Activated effector memory CD4-positive, alpha-beta T cell treated with Interleukin-2 at 50 U/mL for 16 hours (primary cell): ENCODE measurements around the gene CYP2C18.
"Not testable (repeated sequence)": the region's sequence is repeated elsewhere in the genome, so short reads cannot be mapped to it uniquely, and the experiment has no call there.

Source experiments
- DNase-seq: peaks from one replicate; pipeline ENCODE4 v3.0.0-alpha.2; 2020

CYP2C18 gene

DNA sequence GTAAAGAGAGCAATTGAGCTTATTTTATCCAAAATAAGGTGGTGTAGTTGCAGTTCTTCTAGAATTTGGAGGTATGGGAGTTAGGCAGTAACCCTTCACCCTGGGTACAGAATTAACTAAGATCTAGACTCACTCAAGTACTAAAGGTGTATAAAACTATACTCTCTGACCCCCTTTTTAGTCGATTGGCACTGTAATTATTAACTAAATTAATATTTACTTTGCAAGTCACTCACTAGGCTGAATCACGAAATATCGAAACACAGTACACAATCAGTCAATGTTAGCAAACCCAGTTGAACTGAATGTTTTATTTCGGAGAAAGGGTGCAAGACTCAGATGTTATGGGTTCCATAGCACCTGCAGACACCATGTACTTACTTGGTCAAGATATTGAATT is 64.3 kb downstream of the CYP2C18 start:
- DNase-seq, result no peak

DNA sequence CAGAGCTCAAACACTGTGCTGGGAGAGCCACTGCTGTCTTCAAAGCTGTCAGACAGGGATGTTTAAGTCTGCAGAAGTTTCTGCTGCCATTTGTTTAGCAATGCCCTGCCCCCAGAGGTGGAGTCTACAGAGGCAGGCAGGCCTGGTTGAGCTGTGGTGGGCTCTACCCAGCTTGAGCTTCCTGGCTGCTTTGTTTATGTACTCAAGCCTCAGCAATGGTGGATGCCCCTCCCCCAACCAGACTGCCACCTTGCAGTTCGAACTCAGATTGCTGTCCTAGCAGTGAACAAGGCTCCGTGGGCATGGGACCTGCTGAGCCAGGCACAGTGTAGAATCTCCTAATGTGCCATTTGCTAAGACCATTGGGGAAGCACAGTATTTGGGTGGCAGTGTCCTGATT is 74.4 kb downstream of the CYP2C18 start:
- no peak for DNase-seq

DNA sequence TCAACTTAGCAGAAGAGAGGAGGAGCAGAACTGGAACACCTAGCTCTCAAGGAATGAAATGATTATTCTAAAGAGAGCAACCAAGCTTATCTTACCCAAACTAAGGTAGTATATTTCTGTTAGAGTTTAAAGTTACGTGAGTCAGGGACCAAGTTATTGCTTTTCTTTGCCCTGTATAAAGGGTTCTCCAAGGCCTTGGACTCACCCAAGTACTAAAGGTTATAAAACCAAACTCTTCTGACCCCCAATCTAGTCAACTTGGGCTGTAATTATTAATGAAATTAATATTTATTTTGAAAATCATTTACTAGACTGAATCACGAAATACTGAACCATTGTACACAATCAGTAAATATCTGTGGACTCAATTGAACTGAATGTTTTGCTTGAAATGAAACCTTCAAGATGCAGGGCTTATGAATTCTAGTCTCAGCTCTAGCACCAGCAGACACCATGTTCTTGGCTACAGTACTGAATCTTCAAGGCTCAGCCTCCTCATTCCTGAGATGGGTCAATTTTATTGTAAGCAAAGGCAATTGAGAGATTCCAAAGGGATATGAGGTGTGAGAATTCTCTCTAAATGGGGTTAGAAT is 77.2 kb downstream of the CYP2C18 start:
- no peak for DNase-seq

DNA sequence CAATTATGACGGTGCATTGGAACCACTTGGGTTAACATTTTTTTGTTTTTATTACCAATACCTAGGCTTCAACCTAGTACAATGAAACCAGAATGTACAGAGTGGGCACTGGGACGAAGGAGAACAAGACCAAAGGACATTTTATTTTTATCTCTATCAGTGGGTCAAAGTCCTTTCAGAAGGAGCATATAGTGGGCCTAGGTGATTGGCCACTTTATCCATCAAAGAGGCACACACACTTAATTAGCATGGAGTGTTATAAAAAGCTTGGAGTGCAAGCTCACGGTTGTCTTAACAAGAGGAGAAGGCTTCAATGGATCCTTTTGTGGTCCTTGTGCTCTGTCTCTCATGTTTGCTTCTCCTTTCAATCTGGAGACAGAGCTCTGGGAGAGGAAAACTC is 78.9 kb downstream of the CYP2C18 start, which contains the start of gene CYP2C19:
Gene CYP2C19 (plus strand): TSS at position 289 of the 400 bp plus-strand sequence. CDS start 25 bp downstream, at position 314.
- DNase-seq, result no peak

DNA sequence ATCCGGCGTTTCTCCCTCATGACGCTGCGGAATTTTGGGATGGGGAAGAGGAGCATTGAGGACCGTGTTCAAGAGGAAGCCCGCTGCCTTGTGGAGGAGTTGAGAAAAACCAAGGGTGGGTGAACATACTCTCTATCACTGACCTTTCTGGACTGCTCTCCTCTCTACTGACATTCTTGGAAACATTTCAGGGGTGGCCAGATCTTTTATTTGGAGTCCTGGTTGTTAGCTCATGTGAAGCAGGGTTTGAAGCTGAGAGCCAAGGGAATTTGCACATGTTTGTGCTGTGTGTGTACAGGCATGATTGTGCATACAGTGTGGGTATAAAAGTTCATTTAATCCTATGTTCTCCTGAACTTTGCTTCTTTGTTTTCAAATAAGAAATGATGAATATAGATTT is 91.9 kb downstream of the CYP2C18 start:
- DNase-seq, result not testable (repeated sequence)

DNA sequence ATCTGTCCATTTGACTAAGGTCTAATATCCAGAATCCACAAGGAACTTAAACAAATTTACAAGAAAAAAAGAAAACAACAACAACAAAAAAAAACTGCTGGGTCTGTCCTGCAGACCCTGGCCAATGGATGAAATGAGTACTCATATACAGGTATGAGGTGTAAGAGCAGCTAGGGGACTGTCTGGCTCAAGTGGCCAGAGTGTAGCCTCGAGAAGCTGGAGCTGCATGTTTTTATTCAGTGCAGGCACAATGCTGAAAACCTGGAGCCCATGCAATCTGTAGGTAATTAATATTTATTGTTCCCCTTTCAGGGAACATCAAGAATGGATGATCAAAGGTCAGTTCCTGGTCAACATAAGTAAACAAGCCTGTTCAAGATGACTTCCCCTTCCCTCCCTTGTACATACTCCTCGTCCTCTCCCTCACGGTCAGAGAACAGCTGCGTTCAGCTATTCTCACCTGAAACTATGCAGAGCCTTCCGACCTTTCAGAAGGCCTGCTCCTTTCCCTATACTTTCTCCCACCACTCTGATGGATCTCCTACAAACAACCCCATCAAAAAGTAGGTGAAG is 94.4 kb downstream of the CYP2C18 start:
- DNase-seq, result no peak

DNA sequence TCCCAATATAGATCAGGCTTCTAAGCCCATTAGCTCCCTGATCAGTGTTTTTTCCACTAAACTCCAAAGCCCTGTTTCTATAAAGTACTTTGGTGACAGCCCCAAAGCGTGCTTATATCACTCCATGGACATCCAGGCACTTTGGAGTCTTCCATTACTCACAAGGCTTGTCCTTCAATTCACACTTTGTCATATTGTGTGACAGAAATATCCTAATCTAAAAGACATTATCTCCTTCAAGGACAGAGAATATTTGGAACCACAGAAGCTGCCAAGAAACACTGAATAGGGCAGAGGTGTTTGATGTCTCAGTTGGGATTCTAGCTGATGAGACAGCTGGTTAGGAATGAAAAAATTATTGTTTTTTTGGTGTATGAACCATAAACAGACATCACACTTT is 97.3 kb downstream of the CYP2C18 start:
- DNase-seq, result no peak

DNA sequence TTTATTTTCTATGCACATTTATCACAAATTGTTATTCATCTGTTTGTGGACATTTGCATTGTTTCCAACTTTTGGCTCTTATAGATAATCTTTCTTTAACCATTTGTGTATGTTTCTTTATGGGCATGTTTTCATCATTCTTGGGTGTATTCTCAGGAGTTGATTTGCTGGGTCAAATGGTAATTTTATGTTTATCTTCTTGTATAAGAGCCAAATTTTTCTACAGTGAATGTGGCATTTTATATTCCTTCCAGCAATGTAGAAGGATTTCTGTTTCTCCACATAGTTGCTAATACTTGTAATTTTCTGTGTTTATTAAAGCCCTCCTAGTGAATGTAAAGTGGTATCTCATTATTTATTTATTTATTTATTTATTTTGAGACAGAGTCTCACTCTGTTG is 100.7 kb downstream of the CYP2C18 start:
- no peak for DNase-seq

DNA sequence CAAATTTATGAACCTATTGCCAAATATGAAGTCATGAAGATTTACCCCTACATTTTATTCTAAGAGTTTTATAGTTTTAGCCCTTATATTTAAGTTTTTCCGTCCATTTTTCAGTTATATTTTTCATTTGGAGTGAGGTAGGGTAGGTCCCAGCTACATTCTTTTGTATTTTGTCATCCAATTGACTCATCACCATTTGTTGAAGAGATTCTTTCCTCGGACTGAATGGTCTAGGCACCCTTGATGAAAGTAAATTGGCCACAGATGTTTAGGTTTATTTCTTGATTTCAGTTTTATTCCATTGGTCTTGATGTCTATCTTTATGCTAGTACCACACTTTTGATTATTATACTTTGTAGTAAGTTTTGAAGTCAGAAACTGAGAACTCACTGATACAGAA is 101.7 kb downstream of the CYP2C18 start:
- DNase-seq, result no peak
